Peyer's patch (tissue), 4 donors: ENCODE results near the gene XYLT1.

ENCODE experiments used
- CTCF ChIP-seq, 6 experiments: fragments of 450-650 bp in 4 of 6; fragments of 200-600 bp in 2 of 6; sonication (generic) in 1 of 6; IDR thresholded peaks; one replicate each; pipeline ENCODE4 v1.5.1; 2017 to 2019; ENCODE audit warnings: antibody characterized with exemption in 6 of 6, mild to moderate bottlenecking in 3 of 6, moderate library complexity in 1 of 6
- POLR2A ChIP-seq, 2 donors: fragments of 450-650 bp; IDR thresholded peaks; one replicate each; pipeline ENCODE4 v1.5.1; 2017; ENCODE audit warnings: antibody characterized with exemption in 2 of 2, mild to moderate bottlenecking in 2 of 2, moderate library complexity in 2 of 2

- TF ChIP-seq CTCF (IDR thresholded peaks at IDR 0.05), result no peak
- TF ChIP-seq POLR2A (IDR thresholded peaks at IDR 0.05), result no peak
These were observed 12.8 kb downstream of the XYLT1 start for GRCh38 chr16:17457997-17458396.
